ENCODE data around the gene CTSA. TPM values are rescaled to one million over a fixed set of nuclear protein-coding genes. Genes with fewer than 3 reads are reported as not detected.

CTSA gene
- total and polyA plus RNA-seq, 9 of the 15 experiments (the other 6 are each of a cell fraction or from before 2014, with no cell fraction given), result 8.8 to 61.7 (median 28.3) TPM

- no peak overlapping the region for H2AFZ ChIP-seq (ENCODE audit: low read depth, low read length)
- ATAC-seq (no peak), DNase-seq (ENCODE audit: extremely low read depth in 1 of 4, low spot score in 3 of 4) (no peak), FAIRE-seq (no peak)
- H3K36me3 ChIP-seq (ENCODE audit: control insufficient read depth, insufficient read depth, low read length), result peaks cover 59% of the 10 kb centered on the region; the same call in 2 of the 3 replicates
- no peaks in the 10 kb centered on the region for H3K27me3 ChIP-seq (ENCODE audit: control insufficient read depth in 2 of 2, insufficient read depth in 2 of 2, low read length in 2 of 2)
- TF ChIP-seq SMAD4 (CRISPR knock-in tag; conservative IDR thresholded peaks at IDR 0.05), result no peak
- no peak for TF ChIP-seq TFAM (CRISPR knock-in tag; conservative IDR thresholded peaks at IDR 0.05)
- TF ChIP-seq RBM25 (IDR thresholded peaks at IDR 0.05; ENCODE audit: low read depth, low read length, severe bottlenecking), result peak; percentile 74
- TF ChIP-seq KDM2B (CRISPR knock-in tag; IDR thresholded peaks at IDR 0.05), result no peak
- TF ChIP-seq, protein P1, sequence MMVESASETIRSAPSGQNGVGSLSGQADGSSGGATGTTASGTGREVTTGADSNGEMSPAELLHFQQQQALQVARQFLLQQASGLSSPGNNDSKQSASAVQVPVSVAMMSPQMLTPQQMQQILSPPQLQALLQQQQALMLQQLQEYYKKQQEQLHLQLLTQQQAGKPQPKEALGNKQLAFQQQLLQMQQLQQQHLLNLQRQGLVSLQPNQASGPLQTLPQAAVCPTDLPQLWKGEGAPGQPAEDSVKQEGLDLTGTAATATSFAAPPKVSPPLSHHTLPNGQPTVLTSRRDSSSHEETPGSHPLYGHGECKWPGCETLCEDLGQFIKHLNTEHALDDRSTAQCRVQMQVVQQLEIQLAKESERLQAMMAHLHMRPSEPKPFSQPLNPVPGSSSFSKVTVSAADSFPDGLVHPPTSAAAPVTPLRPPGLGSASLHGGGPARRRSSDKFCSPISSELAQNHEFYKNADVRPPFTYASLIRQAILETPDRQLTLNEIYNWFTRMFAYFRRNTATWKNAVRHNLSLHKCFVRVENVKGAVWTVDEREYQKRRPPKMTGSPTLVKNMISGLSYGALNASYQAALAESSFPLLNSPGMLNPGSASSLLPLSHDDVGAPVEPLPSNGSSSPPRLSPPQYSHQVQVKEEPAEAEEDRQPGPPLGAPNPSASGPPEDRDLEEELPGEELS (CRISPR knock-in tag; IDR thresholded peaks at IDR 0.05; ENCODE audit: borderline replicate concordance), result no peak
- no peak for TF ChIP-seq HIVEP1 (CRISPR knock-in tag; IDR thresholded peaks at IDR 0.05)
- no peak for TF ChIP-seq ZNF3 (CRISPR knock-in tag; IDR thresholded peaks at IDR 0.05)
- TF ChIP-seq POLR2AphosphoS2 (IDR thresholded peaks at IDR 0.05; ENCODE audit: low read length), result 0 out of 2 replicates have a peak, but pooled peaks have one; percentile 32
- no peak for TF ChIP-seq FOS (IDR thresholded peaks at IDR 0.05; ENCODE audit: extremely low read depth, insufficient read length)
- ChIA-PET POLR2A (interaction anchor here (0.6 to 1.4 kb wide), 4 partner anchors 9 to 603 kb away, joined by 3 to 6 read pairs (median 4); partner anchors contain the start of gene PCIF1), CTCF (ENCODE audit: low intra/inter-chr PET ratio) (no interaction called here)
- no peaks in the 10 kb centered on the region for H4K20me1 ChIP-seq (replicated peaks; ENCODE audit: control insufficient read depth, insufficient read depth, low read length)
- 60% methylated on average over 2 of the region's 2 CpGs for WGBS (ENCODE audit: insufficient coverage, low coverage, missing lambda C conversion rate)
- no peaks in the 10 kb centered on the region for H3K9me1 ChIP-seq (ENCODE audit: control insufficient read depth, insufficient read depth, low read length)
- in situ Hi-C loops (cut with MboI), result no loop called here
- no TSS peak for BruUV-seq (replicated peaks)
- no peak overlapping the region for H3K4me2 ChIP-seq (ENCODE audit: insufficient read depth, low read length)
- H3K4me1 ChIP-seq (replicated peaks in 1 of 2; ENCODE audit: control insufficient read depth in 2 of 2, insufficient read depth in 2 of 2, low read length in 2 of 2), result peaks cover 1 to 12% of the 10 kb centered on the region in 2 experiments; a peak in 4 of 5 replicates
- no peak overlapping the region; a peak in 1 of 4 replicates for H3K9ac ChIP-seq (ENCODE audit: insufficient read depth in 1 of 2, low read depth in 2 of 2, low read length in 2 of 2)
- no peaks in the 10 kb centered on the region for H3K79me2 ChIP-seq (ENCODE audit: control insufficient read depth, insufficient read depth, low read length)
- intact Hi-C loops (cut with micrococcal nuclease), result no loop called here
- H3K9me3 ChIP-seq (replicated peaks; ENCODE audit: control insufficient read depth, insufficient read depth, low read depth, low read length), result no peaks in the 10 kb centered on the region
- H3K27ac ChIP-seq (ENCODE audit: extremely low read depth, low read depth, low read length), result no peak overlapping the region
- H3K4me3 ChIP-seq, result no peak overlapping the region
Measured at GRCh38 chr20:45897289-45897688, 6.2 kb downstream of the CTSA start.

All from K562 (cell line).